ENCODE data around the gene ARHGAP15.

ARHGAP15 gene

DNA sequence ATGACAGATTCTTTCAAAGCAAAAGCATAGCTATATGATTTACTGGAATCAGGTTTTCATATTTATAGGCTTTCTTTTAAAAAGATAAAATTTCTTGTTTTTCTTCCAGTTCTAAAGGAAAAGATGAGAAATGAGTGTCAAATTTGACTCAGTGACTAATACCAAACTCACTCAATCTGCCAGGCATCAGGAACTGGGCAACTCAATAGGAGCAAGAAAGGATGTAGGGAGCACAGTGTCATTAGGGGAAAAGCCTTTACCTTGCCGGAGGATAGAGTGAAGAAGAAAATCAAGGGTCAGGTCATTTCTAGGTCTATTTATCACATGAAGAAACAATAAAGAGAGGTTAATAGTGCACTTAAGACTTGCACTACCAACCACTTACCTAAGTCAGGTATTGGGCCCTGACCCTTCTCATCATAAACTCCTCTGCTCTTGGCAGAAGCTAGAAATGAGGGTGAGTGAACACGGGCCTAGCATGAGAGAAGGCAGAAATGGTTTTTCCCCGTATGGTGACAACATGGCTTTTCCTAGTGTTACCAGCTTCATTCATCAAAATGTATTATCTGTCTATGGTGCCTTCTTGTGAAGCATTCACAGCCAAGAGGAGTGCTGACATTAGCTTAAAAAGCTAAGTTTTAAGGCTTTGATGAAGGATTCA lies 151.0 kb downstream of the ARHGAP15 start:
- DNase-seq, result no peak

DNA sequence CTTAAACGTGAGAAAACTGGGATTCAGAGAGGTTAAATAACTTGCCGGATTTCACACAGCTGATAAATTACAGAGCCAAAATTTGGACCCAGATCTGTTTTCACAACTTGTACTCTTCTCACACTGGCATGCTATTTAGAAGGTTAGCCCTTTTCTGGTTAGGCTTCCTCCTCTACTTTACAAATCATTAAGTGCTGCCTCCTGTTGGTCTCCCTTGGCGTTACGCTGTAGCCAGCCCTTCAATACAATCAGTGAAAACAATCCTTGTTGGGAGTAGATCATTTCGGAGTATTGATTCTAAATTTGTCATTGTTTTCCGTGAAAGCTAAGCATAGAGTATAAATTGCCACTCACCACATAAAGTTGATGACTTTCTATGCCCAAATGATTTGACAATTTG lies 153.5 kb downstream of the ARHGAP15 start:
- no peak for DNase-seq

DNA sequence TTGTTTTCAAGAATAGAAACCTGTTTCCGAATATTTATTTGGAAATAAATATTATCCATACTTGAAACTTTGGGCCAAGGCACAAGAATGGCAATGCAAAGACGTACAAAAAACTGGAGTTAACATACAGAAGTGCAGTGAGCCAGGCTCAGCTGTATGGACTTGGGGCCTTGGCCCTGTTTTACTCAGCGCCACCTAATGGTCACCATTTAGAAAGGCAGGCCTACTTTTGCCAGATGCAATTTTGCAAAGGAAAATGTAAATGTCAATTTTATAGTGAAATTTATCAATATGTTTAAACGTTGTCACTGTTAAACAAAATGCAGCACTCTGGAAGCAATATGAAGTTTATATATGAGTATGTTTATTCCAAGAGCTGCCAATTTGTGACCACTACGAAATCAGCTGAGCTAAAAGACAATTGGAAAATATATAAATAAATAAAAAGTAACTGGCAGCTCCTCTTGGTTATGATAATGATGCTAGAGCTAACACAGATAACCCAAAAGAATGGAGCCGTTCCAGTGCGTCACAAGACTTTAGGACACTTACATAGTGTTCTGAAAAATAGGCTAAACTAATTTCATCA lies 155.0 kb downstream of the ARHGAP15 start:
- peak; percentile 23 for DNase-seq

DNA sequence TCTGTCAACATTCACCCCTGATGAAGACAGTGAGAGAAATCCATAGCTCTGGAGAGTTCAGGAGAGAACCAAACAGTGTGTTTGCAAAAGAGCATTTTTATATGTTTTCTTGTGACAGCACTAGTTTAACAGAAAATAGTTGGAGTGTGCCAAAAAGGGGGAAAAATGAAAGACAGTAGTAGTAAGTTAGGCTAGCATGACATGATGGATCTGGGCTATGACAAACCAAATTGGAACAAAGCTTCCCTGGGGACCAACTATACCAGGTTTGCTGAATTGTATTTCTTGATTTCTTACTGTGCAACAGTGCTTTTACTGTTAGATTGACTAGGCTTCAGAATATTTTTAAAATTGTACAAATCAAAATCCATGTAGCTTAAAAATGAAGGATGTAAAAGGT lies 159.8 kb downstream of the ARHGAP15 start:
- no peak for DNase-seq

DNA sequence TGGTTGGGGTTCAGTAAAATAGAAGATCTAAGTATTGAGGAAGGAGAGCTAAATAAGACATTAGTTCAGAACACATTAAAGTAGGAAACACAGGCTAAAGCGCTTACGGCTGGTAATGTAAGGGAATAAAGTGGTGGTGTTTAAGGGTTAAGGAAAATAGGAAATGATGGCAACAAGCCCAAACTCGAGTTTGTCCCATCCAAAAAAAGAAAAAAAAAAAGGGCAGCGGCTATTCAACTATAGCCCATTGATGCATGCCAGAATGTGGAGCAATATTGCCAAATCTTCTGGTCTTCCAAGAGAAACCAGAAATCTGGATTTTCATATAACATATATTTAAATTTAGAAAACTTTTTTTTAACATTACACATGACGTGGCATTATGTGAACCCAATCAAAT lies 161.0 kb downstream of the ARHGAP15 start:
- no peak for DNase-seq

DNA sequence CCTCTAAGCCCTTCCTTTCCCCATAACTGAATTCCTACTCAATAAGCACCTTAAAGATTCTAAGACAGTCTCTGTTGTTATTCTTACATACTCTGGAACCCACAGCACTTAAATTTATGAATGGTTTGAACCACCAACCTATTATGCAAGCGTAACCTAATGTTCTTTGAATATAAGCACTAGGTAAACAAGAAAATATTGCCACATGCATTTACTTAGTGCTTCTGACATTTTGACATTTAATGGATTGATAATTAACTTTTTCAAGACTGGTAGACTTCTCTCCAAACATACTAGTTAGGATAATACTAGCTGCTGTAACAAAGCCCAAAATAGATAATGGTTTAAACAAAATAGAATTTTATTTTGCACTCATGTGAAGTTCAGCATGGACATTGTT lies 164.8 kb downstream of the ARHGAP15 start:
- DNase-seq, result no peak

DNA sequence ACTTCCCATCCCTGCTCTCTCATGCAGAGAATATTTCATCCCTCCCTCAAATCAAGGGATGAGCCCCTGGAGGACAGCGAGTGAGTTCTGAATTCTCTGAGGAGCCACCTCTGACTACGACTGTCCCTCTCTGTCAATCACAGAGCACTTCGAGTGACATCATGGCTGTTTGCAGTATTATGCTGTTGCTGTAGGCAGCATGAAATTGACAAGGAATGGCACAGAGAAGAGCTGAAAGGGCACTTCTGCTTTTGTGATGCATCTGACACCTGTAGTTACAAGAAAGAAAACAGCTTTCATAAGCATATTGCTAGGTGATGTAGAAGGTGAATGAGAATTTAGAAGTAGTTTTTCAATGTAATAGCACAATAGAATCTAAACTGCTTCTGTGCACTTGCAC lies 166.9 kb downstream of the ARHGAP15 start:
- no peak for DNase-seq

DNA sequence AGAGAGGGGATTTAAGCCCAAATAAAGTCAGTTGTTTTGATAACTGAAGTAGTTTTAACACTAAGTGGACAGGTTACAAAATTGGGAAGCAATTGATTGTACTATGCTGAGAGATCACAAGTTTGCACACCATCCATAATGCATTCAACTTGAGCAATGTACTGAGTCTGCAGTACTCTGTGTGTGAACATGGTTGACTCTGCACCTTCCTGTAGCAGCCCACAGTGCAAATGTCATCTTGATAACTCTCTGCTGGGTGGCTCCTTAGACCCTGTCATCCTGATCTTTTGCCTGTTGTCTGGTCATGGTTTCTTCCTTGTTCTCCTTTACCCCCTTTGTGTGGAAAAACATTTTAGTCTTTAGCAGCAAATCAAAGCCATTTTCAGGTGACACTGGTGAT lies 168.0 kb downstream of the ARHGAP15 start:
- DNase-seq, result no peak

DNA sequence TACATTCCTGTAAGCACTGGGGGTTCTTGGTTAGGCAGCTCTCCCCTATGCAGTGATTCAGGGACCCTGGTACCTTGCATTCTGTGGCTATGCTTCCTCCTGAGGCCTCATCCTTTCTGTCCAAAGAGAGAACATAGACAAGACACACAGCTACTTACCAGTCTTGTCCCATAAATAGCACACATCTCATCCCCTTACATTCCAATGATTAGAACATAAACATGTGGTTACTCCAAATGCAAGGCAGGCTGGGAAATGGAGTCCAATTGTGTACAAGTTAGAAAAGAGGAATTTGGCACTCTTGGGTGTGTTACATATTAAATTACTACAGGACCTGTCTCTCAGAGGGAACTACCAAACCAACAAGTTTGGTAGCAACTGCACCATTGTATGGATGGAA lies 171.3 kb downstream of the ARHGAP15 start:
- no peak for DNase-seq

DNA sequence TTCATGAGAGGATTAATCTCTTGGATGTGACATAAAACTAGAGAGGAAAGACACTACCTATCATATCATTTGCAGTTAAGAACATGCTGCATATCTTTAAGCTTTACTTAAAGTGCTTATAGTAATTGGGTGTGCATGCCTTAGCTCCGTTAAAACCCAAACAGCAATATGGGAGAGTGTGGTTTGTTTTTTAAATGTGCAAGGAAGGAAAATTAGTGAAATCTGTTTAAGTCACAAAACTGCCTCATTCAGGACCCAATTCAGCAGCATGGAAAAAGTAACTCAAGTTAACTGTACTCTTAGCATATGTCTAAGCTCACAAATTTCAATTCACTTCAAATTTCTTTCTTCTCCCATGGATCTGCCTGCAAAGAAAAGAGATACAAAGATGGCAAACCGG lies 182.2 kb downstream of the ARHGAP15 start:
- no peak for DNase-seq

DNA sequence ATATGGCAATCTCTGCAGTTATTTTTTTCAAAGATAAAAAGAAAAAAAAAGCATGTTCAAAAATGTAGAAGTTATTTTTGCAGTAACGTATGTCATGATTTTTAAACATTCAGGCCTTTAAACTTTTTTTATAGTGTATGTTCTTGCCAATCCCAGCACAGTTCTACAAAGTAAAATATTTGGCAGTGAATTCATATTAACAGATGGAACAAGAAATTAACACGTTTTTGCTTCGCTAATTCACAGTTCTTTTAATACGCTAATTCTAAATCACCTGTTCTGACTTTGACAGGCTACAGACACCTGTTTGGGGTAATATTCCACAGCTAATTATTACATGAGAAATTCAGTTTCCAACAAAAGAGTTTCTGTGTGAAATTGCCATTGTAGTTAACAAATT lies 183.2 kb downstream of the ARHGAP15 start:
- no peak for DNase-seq

DNA sequence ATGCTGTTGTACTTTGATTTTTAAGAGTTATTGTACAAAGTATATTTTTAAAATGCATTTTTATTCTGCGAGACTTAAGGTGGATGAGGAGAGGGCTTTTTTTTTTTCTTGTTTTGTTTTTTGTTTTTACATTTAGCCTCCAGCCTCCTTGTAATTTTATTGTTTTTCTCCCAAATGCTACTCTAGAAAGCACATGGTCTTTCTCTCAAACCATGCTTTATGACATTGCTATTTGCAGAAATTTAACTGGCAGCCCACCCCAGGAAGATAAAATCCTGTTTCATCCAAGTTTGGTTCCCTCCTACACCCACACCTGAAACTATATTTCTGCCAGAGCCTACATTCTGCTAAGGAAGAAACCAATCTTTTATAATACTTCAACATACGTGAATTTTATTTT lies 184.6 kb downstream of the ARHGAP15 start:
- no peak for DNase-seq

DNA sequence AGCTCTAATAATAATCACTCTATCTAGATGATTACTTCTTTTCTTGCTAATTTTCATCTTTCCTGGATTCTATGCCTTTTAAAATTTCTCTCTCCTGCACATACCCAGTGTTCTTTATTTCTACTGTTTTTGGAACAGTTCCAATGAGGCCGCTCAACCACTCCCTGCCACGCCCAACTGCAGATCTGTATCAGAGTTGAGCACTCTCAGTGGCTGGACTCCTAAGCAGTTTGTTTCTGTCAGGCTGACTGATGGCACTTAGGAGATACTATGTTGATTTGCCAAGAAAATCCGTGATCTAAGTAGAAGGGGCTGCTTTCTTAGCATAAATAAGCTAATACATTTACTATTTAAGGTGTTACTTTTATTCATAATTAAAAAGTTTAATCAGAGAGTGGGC lies 192.8 kb downstream of the ARHGAP15 start:
- no peak for DNase-seq

DNA sequence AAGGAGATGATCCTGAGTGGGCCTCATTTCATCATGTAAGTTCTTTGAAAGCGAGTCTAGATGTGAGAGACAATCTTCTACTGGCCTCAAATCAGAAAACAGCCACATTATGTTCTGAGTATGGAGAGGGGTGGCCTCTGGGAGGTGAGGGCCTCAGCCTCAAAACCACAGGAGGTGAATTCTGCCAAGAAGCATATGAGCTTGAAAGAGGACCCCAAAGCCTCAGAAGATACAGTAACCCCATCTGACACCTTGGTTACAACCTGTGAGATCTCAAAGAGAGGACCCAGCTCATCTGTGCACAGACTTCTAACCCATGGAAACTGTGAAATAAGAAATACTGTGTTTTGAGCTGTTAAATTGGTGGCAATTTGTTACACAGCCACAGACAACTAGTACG lies 200.1 kb downstream of the ARHGAP15 start:
- no peak for DNase-seq

DNA sequence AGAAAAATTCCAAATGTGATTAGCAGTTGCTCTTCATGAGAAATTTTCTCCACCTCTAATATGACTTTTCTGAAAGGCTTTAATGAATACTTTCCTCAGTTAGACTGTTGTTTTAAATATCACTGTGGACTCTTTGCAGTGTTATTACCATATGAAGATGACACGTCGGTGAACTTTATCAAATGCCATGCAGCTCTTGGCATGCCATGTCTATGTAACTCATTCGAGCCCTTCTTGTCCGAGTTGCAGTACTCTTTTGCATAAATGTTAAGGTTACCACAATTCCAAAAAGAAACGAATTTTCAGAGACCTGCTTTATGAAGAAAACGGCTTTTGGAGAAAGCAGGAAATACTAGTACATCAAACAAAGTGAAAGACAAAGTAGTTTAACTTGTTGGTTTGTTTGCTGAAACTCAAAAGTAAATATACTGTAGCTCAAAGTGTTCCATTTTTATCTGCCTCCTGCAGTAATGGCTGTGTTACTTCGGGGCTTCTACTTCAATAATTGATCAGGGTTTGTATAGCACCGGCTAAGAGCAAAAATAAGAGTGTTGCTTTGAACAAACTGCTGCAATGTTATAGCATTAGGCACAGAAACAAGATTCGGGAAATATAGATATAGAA lies 204.1 kb downstream of the ARHGAP15 start:
- no peak for DNase-seq

DNA sequence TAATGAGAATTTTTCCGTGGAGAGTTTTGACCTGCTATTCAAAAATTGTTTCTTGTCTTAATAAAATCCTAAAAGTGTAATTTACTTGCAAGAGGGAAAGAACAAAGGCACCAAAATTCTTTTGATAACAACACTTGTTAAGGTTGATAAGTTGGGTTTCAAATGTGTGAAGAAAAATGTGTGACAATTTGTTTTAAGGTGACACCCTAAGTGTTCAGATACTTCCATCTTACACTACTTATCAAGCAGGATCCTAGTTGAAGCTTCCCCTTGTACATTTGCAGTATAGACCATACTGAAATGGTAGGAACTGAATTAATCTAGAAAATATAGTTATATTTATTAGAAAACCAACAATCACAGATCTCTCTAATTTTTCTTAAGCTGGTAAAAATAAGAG lies 204.6 kb downstream of the ARHGAP15 start:
- DNase-seq, result no peak

DNA sequence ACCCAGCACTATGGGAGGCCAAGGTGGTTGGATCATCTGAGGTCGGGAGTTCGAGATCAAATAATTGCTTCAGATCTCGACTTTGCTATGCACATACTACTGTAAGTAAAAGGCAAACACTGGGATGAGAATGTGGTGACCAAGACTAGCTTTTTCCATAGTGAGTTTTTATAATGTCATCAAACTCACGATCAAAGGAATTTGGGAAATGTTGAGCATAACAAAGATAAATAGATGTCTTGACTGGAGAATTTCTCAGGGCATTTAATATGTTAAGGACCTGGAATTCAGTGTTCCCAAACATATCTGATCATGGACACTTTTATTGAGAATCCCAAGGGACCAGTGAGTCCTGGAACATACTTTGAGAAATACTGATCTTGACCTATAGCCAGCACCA lies 205.6 kb downstream of the ARHGAP15 start:
- no peak for DNase-seq

DNA sequence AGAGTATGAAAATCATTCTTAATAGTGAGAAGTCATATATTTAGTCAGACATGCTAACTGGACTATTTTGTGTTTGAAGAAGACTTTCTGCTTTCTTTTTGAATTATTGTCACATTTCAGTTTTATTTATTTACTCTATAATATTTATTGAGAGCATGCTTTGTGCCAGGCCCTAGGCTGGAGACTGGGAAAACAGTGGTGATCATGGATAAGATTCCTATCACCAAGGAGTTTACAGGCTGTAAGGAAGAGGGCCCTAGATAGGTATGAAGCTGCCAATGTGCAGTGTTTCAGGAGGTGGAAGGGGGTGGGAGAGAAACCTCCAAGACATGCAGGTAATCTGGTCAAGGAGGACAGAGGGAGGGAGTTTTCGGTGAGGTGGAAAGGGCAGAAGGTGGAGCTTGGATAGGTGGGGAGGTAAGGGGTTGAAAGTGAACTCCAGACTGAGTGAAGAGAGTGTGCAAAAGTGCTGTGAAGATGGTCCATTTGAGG lies 207.5 kb downstream of the ARHGAP15 start:
- no peak for DNase-seq

DNA sequence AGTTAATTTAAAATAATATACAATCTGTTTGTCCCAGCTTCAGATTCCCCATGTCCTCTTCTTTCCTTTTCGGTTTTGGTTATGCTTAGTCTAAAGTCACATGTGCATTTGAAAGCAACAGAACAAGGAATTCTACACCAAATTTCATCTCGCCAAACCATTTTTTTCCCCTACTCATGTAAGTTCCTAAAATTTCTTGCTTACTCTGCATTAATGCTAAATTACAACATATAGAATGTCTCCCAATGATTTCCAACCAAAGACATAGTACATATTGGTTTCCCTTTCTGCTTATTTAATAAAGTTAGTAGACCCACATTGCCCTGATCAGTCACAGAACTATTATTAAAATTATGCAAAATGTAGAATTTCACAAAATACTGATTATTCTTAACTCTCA lies 212.3 kb downstream of the ARHGAP15 start:
- no peak for DNase-seq

DNA sequence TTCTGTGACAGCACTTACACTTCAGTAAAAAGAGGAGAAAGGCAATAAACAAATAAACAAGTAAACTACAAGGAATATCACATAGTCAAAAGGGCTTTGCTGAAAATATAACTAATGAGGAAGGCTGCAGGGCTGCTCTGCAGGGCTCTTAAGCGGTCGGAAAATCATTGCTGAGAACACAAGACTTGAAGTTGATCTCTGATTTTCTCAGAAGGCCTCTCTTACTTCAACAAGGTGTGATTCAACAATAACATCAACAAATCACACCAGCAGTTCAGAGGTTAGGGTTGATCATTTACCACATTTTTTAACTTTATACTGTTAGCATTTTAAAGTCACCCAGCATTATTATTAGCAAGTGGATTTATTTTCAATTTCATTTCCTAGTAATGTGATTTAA lies 215.6 kb downstream of the ARHGAP15 start:
- no peak for DNase-seq

DNA sequence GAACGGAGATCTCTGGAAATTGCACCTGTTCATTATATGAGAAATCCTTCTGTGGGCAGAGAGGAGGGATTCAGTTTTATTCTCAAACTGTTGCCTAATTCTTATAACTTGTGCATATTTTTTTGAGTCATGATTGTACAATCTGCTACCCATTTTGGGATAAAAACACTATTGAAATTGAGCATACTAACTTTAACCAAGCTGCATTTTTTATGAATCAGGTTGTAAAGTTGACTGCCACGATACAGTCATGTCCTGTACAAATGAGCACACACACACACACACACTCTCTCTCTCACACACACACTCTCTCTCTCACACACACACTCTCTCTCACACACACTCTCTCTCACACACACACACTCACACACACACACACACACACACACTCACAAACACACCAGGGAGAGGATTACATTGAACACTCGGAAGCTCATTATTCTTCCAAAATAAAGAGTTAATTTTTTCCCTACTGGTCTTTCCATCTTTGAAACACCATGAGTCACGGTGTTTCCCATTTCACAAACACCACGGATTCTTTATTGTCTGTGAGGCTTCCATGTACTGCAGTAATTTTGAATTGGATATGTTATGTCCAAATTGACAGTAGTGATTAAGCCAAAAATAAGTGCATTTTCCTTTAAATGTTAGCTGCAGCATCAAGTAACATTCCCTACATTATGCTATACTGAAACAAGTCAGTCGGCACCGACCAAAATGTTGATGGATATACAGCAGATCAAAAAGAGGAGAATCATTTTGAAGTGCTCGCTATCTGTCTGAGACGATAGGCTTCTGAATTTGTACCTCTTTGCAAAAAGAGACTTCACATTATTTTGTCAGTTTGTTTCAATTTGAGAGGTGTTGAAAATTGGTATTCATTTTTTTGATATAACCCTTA lies 216.9 kb downstream of the ARHGAP15 start:
- DNase-seq, result no peak

DNA sequence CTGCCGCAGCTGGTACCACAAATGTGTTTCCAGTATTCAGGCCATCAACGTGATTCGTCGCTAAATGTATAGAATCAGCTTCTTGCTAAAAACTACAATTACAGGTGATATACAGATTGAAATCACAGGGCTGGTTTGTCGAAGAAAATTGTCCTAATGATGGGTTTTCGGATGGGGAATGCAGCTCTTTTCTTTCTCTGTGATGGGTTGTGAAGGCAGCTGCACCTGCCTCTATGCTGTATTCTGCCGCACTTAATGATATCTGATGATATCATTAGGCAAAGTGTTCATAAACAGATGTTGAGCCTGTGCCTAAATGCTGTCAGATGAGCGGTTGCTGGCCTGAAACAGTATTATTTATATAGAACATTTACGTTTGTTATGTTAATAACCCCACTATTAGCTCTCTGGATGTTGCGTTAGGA lies 218.1 kb downstream of the ARHGAP15 start:
- DNase-seq, result no peak

DNA sequence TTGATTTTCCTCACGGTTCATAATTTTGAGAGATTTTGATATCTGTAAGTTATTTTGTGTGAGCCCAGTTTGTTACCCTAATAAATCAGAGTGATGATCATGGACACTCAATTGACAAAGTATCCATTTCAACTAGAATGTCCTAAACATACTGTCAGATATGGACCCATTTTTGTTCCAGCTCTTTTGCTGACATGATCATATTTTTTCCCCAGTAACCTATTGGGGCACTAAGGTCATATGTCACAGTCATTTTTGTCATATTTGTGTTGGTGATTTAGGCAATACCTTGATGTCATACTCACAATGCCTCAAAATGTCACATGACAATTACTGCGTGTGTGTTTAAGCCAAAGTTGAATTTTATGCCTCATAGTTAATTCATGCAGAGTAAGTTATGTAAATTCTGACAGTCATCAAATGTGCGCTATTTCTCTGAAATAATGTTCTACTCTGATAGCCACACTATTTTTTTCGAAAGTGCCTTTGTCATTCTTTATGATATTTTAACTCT lies 218.7 kb downstream of the ARHGAP15 start:
- DNase-seq, result no peak
